Measurements from ENCODE around the gene C3. TPM values are rescaled to one million over a fixed set of nuclear protein-coding genes. Genes with fewer than 3 reads are reported as not detected.

C3 gene
- total RNA-seq, 4 donors from 2014 or later = 262 to 1,114 (median 554) TPM

DNA sequence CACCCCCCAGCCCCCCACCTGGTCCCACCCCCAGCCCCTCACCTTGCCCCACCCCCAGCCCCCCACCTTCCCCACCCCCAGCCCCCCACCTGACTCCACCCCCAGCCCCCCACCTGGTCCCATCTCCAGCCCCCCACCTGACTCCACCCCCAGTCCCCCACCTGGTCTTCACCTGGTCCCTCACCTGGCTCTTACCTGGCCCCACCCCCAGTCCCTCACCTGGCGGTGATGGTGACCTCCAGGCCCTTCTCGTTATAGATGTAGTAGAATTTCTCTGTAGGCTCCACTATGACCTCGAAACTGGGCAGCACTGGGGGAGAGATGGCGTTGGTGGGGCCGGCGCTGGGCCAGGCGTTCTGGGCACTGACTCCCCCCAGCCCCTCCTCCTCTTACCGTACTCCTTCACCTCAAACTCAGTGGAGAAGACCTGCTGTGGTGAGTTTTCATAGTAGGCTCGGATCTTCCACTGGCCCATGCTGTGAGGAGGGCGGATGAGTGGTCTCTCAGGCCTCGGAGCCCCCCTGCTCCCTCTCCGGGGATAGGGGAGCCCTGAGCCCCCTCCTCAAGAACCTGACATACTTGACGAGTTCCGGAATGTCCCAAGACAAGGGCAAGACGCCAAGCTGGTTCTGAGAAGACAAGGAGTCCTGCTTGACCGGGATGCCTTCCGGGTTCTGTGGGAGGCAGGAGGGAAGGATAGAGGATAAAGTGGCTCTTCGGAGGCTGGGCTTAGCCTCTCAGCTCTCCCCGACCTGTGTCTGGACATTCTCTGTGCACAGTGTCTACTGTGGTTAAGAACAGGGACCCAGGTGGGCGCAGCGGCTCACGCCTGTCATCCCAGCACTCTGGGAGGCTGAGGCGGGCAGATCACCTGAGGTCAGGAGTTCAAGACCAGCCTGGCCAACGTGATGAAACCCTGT is 6.4 kb downstream of the C3 start:
- TF ChIP-seq, protein P1, sequence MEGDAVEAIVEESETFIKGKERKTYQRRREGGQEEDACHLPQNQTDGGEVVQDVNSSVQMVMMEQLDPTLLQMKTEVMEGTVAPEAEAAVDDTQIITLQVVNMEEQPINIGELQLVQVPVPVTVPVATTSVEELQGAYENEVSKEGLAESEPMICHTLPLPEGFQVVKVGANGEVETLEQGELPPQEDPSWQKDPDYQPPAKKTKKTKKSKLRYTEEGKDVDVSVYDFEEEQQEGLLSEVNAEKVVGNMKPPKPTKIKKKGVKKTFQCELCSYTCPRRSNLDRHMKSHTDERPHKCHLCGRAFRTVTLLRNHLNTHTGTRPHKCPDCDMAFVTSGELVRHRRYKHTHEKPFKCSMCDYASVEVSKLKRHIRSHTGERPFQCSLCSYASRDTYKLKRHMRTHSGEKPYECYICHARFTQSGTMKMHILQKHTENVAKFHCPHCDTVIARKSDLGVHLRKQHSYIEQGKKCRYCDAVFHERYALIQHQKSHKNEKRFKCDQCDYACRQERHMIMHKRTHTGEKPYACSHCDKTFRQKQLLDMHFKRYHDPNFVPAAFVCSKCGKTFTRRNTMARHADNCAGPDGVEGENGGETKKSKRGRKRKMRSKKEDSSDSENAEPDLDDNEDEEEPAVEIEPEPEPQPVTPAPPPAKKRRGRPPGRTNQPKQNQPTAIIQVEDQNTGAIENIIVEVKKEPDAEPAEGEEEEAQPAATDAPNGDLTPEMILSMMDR (IDR thresholded peaks at IDR 0.05; ENCODE audit: low read depth) = no peak

DNA sequence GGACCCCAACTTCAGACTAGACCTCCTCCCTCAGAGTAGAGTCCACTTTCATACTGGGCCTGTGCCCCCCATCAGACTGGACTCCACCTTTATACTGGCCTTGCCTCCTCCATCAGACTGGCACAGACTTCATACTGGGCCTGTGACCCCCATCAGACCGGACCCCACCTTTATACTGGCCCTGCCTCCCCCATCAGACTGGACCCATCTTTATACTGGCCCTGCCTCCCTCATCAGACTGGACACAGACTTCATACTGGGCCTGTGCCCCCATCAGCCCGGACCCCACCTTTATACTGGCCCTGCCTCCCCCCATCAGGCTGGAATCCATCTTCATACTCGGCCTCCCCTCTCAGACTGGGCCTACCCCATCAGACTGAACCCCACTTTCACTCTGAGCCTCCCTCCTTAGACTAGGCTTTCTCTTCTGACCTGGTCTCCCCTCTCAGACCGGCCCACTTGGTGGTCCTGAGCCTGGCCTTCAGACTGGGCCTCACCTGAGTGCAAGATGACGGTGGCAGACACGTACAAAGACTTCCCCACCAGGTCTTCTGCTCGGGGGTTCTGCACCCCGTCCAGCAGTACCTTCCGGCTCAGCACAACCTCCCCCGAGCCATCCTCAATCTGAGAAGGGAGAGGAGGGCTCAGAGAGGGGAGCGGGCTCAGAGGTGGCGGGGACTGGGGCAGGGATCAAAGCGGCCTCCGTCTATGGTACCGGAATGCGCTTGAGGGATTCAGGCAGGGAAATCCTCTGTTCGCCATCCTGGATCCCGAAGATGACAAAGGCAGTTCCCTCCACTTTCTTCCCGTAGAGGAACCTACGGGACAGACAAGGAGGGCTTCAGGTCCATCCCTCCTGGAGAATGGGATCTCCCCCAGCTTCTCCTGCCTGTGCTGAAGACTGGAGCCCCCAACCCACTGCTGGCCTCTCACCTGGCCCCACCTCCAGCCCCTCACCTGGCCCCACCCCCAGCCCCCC is 7.5 kb downstream of the C3 start:
- TF ChIP-seq, protein P1 (IDR thresholded peaks at IDR 0.05; ENCODE audit: low read depth) = no peak

DNA sequence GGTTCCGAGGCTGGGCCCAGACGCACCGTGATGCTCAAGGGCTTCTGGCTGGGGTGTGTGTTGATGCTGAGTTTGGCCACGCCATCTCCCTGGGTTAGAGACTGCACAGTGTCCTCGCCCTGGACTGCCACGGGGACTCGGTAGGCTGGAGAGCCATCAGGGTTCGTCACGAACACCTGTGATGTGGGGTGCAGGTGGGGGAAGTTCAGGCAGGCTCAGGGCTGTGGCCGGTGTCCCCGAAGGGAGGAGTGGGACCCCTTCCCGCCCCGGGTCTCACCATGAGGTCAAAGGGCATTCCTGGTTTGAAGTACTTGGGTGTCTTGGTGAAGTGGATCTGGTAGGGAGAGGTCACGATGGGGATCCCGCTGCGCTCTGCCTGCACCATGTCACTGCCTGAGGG is 8.2 kb downstream of the C3 start:
- TF ChIP-seq, protein P1 (IDR thresholded peaks at IDR 0.05; ENCODE audit: low read depth) = no peak

DNA sequence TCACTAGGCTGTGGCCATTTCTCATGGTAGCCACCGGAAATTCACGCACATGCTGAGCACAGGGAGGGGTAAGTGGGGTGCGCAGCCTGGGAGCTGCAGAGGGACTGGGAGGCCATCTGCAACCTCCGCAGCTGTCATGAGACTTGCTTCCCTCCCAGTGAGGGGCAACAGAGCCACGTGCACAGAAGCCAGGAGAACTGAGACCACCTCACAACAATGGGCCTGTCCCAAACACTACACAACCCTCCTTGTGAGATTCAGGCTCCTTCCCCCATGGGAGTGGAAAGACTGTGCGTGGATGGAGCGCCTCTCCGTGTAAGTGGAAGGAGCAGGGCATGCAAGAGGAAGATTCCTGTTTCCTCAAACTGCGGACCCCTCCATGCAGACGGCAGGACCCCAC is 8.8 kb downstream of the C3 start:
- TF ChIP-seq, protein P1 (IDR thresholded peaks at IDR 0.05; ENCODE audit: low read depth) = no peak

DNA sequence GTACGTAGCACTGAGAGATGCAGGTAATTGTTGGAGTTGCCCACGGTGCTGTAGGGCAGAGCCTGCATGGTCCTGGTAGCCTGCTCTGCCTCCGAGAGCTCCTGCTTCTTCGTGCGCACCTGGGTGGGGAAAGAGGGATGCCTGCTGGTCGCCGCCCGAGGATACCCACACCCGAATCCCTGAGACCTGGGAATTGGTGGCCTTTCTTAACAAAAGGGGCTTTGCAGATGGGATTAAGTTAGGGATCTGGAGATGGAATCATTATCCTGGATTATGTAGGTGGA is 9.4 kb downstream of the C3 start:
- TF ChIP-seq, protein P1 (IDR thresholded peaks at IDR 0.05; ENCODE audit: low read depth) = no peak

DNA sequence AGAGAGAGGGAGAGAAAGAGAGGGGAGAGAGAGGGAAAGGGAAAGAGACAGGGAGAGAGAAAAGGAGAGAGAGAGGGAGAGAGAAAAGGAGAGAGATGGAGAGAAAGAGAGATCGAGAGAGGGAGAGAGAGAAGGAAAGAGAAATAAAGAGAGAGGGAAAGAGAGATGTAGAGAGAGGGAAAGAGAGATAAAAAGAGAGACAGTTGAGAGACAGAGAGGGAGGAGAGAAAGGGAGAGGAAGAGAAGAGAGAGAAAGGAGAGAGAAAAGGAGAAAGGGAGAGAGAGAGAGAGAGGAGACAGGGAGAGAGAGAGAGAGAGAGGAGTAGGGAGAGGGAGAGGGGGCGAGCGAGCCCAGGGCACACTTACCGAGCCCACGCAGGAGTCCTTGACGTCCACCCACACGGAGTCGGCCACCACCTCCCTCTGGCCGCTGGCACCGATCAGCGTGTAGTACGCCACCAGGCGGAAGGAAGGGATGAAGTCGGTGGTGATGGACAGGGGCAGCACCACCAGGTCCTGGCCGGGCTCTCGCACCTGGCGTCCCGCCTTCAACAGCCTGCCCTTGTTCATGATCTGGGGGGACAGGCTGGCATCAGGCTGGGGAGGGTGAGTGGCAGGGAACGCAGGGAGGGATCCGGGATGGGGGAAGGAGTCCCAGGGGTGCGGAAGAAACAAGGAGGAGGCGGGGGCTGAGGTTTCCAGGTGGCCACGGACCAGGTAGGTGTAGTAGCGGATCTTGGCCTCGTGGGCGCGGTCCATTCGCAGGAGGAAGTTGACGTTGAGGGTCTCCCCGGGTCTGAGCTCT is 10.0 kb downstream of the C3 start:
- TF ChIP-seq, protein P1 (IDR thresholded peaks at IDR 0.05; ENCODE audit: low read depth) = no peak

Data from subcutaneous adipose tissue (tissue), 4 donors.